ENCODE measurements around the gene ASL.
"Not testable (repeated sequence)": the region's sequence is repeated elsewhere in the genome, so short reads cannot be mapped to it uniquely, and the experiment has no call there.

The ASL gene

GRCh38 chr7:66125052-66125694 is 49.6 kb downstream of the ASL start:
- DNase-seq (ENCODE audit: low read depth): peak; percentile 27
- TF ChIP-seq, protein P1, sequence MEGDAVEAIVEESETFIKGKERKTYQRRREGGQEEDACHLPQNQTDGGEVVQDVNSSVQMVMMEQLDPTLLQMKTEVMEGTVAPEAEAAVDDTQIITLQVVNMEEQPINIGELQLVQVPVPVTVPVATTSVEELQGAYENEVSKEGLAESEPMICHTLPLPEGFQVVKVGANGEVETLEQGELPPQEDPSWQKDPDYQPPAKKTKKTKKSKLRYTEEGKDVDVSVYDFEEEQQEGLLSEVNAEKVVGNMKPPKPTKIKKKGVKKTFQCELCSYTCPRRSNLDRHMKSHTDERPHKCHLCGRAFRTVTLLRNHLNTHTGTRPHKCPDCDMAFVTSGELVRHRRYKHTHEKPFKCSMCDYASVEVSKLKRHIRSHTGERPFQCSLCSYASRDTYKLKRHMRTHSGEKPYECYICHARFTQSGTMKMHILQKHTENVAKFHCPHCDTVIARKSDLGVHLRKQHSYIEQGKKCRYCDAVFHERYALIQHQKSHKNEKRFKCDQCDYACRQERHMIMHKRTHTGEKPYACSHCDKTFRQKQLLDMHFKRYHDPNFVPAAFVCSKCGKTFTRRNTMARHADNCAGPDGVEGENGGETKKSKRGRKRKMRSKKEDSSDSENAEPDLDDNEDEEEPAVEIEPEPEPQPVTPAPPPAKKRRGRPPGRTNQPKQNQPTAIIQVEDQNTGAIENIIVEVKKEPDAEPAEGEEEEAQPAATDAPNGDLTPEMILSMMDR (conservative IDR thresholded peaks at IDR 0.05; ENCODE audit: control insufficient read depth, insufficient read depth, low read depth, low read length): no peak
- H3K4me3 ChIP-seq (ENCODE audit: control insufficient read depth, low read depth, low read length): no peak overlapping the region

DNA sequence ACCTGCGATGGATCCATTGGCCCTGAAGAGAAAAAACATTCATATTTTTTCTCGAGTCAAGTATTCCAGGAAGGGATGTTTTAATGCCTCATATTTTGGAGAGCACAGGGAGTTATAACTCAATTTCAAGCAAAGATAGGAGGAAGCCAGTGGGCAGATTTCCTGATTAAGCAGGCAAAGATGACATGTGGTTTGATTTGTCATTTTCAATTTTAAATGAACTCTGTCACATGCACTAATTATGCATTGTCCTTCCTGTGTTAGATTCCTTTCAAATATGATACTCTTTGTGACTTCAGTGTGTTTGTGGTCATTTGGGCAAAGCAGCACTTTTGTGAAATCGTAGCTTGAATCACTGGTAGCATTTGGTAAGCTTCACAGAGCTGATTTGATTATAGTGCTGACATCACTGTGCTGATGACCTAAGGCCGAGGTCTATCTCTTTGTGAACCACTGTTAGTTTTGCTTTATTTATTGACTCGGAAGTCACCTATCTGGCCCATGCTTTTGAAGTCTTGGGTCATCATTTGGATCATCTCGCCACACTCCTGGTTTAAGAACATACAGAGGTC is 50.2 kb downstream of the ASL start:
- not testable (repeated sequence) for H3K4me3 ChIP-seq (ENCODE audit: control insufficient read depth, low read depth, low read length)
- peak; percentile 61 for DNase-seq (ENCODE audit: low read depth)

DNA sequence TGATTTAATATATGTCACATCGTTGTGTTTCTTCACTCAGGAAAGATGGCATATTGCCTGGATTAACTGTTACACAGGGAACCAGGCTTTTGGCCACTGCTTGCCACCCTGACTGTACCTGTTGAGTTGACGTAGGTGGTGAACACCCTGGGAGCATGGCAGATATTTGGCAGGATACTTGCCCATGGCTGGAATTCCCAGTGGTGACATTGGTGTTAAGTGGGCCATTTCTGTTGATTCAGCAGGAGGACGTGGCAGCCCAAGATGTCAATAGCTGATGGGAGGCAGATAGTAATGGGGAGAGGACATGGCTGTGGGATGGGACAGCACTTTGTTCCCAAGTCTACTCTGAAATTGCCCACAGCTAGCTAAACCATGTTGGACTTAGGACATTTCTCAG is 51.6 kb downstream of the ASL start:
- H3K4me3 ChIP-seq (ENCODE audit: control insufficient read depth, low read depth, low read length); DNase-seq (ENCODE audit: low read depth): not testable (repeated sequence)

DNA sequence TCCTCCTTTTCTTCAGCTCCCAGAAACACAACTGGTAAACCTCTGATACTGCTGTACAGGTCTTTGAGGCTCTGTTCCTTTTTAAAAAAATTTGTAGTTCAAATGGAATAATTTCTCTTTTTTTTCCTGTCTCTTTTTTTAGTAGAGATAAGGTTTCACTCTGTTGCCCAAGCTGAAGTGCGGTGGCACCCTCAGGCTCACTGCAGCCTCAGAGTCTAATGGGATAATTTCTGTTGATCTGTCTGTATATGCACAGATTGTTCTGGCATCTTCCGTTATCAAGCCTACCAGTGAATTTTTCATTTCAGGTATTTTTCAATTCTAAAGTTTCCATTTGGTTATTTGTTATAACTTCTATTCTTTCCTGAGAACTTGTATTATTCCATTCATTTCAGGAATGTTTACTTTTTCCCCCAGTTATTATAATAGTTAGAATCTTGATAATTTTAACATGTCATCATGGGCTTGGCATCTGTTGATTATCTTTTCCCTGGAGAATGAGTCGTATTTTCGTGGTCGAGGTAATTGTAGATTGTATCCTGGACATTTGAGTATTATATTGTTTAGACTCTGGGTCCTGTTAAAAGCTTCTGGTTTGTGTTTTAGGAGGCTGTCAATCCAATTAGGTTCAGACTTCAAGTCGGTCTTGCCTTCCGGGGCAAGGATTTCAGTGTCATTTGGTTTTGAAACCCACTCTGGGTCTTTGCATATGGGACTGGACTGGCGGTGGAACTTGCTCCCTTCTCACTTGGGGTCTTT is 63.6 kb downstream of the ASL start:
- no peak for DNase-seq (ENCODE audit: low read depth)

DNA sequence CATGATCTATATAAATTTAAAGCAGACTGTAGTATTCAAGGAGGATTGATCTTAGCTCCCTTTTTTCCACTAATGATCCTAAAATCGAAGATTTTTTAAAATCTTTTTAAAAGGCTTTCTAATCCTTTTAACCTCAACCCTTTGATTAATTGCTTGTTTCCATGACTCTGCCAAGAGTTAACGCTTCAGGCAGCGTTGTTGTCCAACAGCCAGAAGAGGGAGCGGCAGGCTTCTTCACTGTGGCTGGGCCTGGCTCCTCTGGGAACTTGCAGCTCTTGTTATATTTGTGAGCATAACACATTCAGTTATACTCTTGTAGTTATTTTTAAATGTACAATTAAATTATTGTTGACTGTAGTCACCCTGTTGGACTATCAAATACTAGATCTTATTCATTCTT is 65.3 kb downstream of the ASL start:
- TF ChIP-seq, protein P1 (conservative IDR thresholded peaks at IDR 0.05; ENCODE audit: control insufficient read depth, insufficient read depth, low read depth, low read length): peak; percentile 88
- peak; percentile 89 for DNase-seq (ENCODE audit: low read depth)
- no peak overlapping the region for H3K4me3 ChIP-seq (ENCODE audit: control insufficient read depth, low read depth, low read length)

More for the DNA sequence above, 63.6 kb downstream of the ASL start:
- H3K4me3 ChIP-seq (ENCODE audit: control insufficient read depth, low read depth, low read length): no peak overlapping the region
- TF ChIP-seq, protein P1 (conservative IDR thresholded peaks at IDR 0.05; ENCODE audit: control insufficient read depth, insufficient read depth, low read depth, low read length): no peak

GRCh38 chr7:66142334-66142733 is 66.7 kb downstream of the ASL start:
- H3K4me3 ChIP-seq (ENCODE audit: control insufficient read depth, low read depth, low read length): no peak overlapping the region
- DNase-seq (ENCODE audit: low read depth): no peak
- TF ChIP-seq, protein P1 (conservative IDR thresholded peaks at IDR 0.05; ENCODE audit: control insufficient read depth, insufficient read depth, low read depth, low read length): no peak

DNA sequence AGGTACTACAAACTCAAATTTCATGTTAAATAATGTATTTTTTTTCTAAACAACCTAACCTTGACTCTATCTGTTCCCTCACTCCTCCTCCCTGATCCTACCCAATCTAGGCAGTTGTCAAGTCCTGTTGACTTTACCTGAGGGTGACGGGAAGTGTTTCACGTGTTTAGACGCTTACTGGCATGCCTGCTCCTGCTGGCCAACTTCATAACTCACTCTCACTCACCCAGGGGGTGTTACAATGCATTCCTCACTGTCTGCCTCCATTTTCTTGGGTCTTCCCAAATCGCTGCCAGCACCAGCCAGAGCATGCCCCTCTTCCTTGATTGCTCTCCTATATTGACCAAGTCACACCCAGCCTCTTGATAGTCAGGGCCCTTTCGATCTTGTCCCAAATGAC is 67.4 kb downstream of the ASL start:
- H3K4me3 ChIP-seq (ENCODE audit: control insufficient read depth, low read depth, low read length): no peak overlapping the region
- TF ChIP-seq, protein P1 (conservative IDR thresholded peaks at IDR 0.05; ENCODE audit: control insufficient read depth, insufficient read depth, low read depth, low read length): no peak
- no peak for DNase-seq (ENCODE audit: low read depth)

Data from fibroblast of mammary gland (primary cell).